HCT116 (cell line): ENCODE results near the gene PHF20. TPM values are rescaled to one million over a fixed set of nuclear protein-coding genes. Genes with fewer than 3 reads are reported as not detected.

ENCODE experiments used
- ATAC-seq: fragments of 200-7000 bp; cut with Tn5 transposase; 2 replicates; pipeline ENCODE4 v1.9.1; 2020; ENCODE audit warnings: mild to moderate bottlenecking, moderate library complexity
- BruUV-seq: library from RNA; stranded (reverse); fragments of 400-500 nt; replicated peaks from 2 replicates; lab custom pipeline; 2021; lab: Mats Ljungman, UMichigan
- CTCF ChIA-PET: fragments of 300-600 bp; sonication (Branson Sonifier 250); formaldehyde crosslinking; loops from one replicate; lab custom pipeline; 2021; ENCODE audit warnings: antibody characterized with exemption; lab: Charles Lee
- POLR2A ChIA-PET: fragments of 300-600, 350-600 bp; sonication (Branson Sonifier 250); formaldehyde crosslinking; loops from one replicate; lab custom pipeline; 2021; ENCODE audit warnings: antibody characterized with exemption; lab: Charles Lee
- RAD21 ChIA-PET, 2 experiments: fragments of 300-600 bp; sonication (Branson Sonifier 250); formaldehyde crosslinking; loops; one replicate each; lab custom pipeline; 2023; ENCODE audit warnings: low total read pairs in 2 of 2; ENCODE audit not compliant: uncharacterized antibody in 2 of 2, unreplicated experiment in 2 of 2, low non-redundant PET in 1 of 2; lab: Charles Lee
- DNase-seq: peaks from one replicate; pipeline ENCODE4 v3.0.0-alpha.2; 2010; ENCODE audit warnings: low read depth, low spot score
- H2AFZ ChIP-seq: fragments of 200-600 bp; shearing (Covaris generic), sonication (generic); 2 replicates; pipeline ENCODE4 v1.6.1; 2017; ENCODE audit warnings: low read depth, mixed run types, mixed read lengths, antibody characterized with exemption, low read length; ENCODE audit not compliant: poor library complexity, severe bottlenecking
- H3K27ac ChIP-seq: 2 replicates; pipeline ENCODE4 v1.5.1; 2012; ENCODE audit warnings: low read depth, low read length
- H3K27me3 ChIP-seq: fragments of 200-600 bp; sonication (generic); 2 replicates; pipeline ENCODE4 v1.6.1; 2016; ENCODE audit warnings: mixed run types, low read length, mixed read lengths; ENCODE audit not compliant: insufficient read depth
- H3K36me3 ChIP-seq, 2 experiments: fragments of 200-500 bp in 1 of 2; fragments of 200-600 bp in 1 of 2; sonication (Bioruptor generic) in 1 of 2; sonication (generic) in 1 of 2; 2 replicates each; pipeline versions ENCODE4 v1.5.1 to v1.6.1; 2014 to 2016; ENCODE audit warnings: low read length in 2 of 2, inconsistent platforms in 1 of 2, mixed read lengths in 1 of 2, mixed run types in 1 of 2; ENCODE audit not compliant: insufficient read depth in 2 of 2, control insufficient read depth in 1 of 2
- H3K4me1 ChIP-seq, 2 experiments: fragments of 200-600 bp in 1 of 2; sonication (generic) in 1 of 2; 2 replicates each; pipeline versions ENCODE4 v1.5.1 to v1.6.1; 2012 to 2017; ENCODE audit warnings: low read length in 2 of 2, inconsistent platforms in 1 of 2, mild to moderate bottlenecking in 1 of 2, mixed read lengths in 1 of 2, mixed run types in 1 of 2, moderate library complexity in 1 of 2; ENCODE audit not compliant: insufficient read depth in 2 of 2, control insufficient read depth in 1 of 2
- H3K4me2 ChIP-seq: fragments of 200-600 bp; sonication (generic); 2 replicates; pipeline ENCODE4 v1.6.1; 2017; ENCODE audit warnings: mixed run types, low read length, mixed read lengths
- H3K4me3 ChIP-seq, 2 experiments: fragments of 200-600 bp in 1 of 2; sonication (generic) in 1 of 2; replicated peaks in 1 of 2; 2 replicates each; pipeline ENCODE4 v1.5.1; 2011 to 2016; ENCODE audit warnings: low read length in 2 of 2, control low read depth in 1 of 2, low read depth in 1 of 2, mild to moderate bottlenecking in 1 of 2, mixed read lengths in 1 of 2, mixed run types in 1 of 2
- H3K79me2 ChIP-seq: fragments of 200-600 bp; sonication (generic); 2 replicates; pipeline ENCODE4 v1.6.1; 2017; ENCODE audit warnings: mild to moderate bottlenecking, mixed run types, low read length, moderate library complexity, mixed read lengths; ENCODE audit not compliant: insufficient read depth
- H3K9ac ChIP-seq: fragments of 200-600 bp; sonication (generic); 2 replicates; pipeline ENCODE4 v1.6.1; 2016; ENCODE audit warnings: low read length, mixed read lengths
- H3K9me2 ChIP-seq: fragments of 200-600 bp; sonication (generic), shearing (Covaris generic); 2 replicates; pipeline ENCODE4 v1.6.1; 2017; ENCODE audit warnings: mixed run types, mild to moderate bottlenecking, moderate library complexity; ENCODE audit not compliant: insufficient read depth
- H3K9me3 ChIP-seq, 2 experiments: fragments of 200-500 bp in 1 of 2; fragments of 200-600 bp in 1 of 2; sonication (Bioruptor generic) in 1 of 2; sonication (generic) in 1 of 2; 2 replicates each; pipeline ENCODE4 v1.6.1; 2014 to 2017; ENCODE audit warnings: low read length in 2 of 2, mixed read lengths in 2 of 2, inconsistent platforms in 1 of 2, low read depth in 1 of 2, mild to moderate bottlenecking in 1 of 2, mixed run types in 1 of 2, moderate library complexity in 1 of 2; ENCODE audit not compliant: control insufficient read depth in 1 of 2, insufficient read depth in 1 of 2
- H4K20me1 ChIP-seq: fragments of 200-600 bp; sonication (generic), shearing (Covaris generic); 2 replicates; pipeline ENCODE4 v1.6.1; 2017; ENCODE audit warnings: mixed run types, mild to moderate bottlenecking, moderate library complexity; ENCODE audit not compliant: insufficient read depth
- ATF3 ChIP-seq: IDR thresholded peaks from 2 replicates; pipeline ENCODE4 v1.6.1; 2012
- CEBPB ChIP-seq: IDR thresholded peaks from 2 replicates; pipeline ENCODE4 v1.6.1; 2012; ENCODE audit warnings: low read depth
- EGR1 ChIP-seq: IDR thresholded peaks from 2 replicates; pipeline ENCODE4 v1.6.1; 2012; ENCODE audit warnings: low read depth
- ELF1 ChIP-seq: IDR thresholded peaks from 2 replicates; pipeline ENCODE4 v1.6.1; 2012; ENCODE audit warnings: low read depth, borderline replicate concordance
- EZH2 ChIP-seq: fragments of 200-600 bp; sonication (generic); IDR thresholded peaks from 2 replicates; pipeline ENCODE4 v1.6.1; 2017; ENCODE audit warnings: antibody characterized with exemption, mixed run types
- EZH2phosphoT487 ChIP-seq: fragments of 200-600 bp; IDR thresholded peaks from 2 replicates; pipeline ENCODE4 v1.6.1; 2018; ENCODE audit warnings: antibody characterized with exemption, borderline replicate concordance
- FOSL1 ChIP-seq: IDR thresholded peaks from 2 replicates; pipeline ENCODE4 v1.6.1; 2012; ENCODE audit warnings: low read depth
- JUND ChIP-seq: IDR thresholded peaks from 2 replicates; pipeline ENCODE4 v1.6.1; 2012
- MAX ChIP-seq: IDR thresholded peaks from 2 replicates; pipeline ENCODE4 v1.6.1; 2012
- POLR2A ChIP-seq: IDR thresholded peaks from 2 replicates; pipeline ENCODE4 v1.7.0; 2011; ENCODE audit warnings: borderline replicate concordance; ENCODE audit not compliant: insufficient read depth, insufficient read length; ENCODE audit errors: extremely low read depth
- POLR2AphosphoS5 ChIP-seq: IDR thresholded peaks from 2 replicates; pipeline ENCODE4 v1.6.1; 2011; ENCODE audit warnings: mild to moderate bottlenecking, low read depth, low read length, moderate library complexity
- RAD21 ChIP-seq: IDR thresholded peaks from 2 replicates; pipeline ENCODE4 v1.6.1; 2012; ENCODE audit warnings: low read depth, mild to moderate bottlenecking
- SIN3A ChIP-seq: IDR thresholded peaks from 2 replicates; pipeline ENCODE4 v1.6.1; 2012; ENCODE audit warnings: low read depth
- SP1 ChIP-seq: IDR thresholded peaks from 2 replicates; pipeline ENCODE4 v1.6.1; 2012; ENCODE audit warnings: low read depth
- TCF7L2 ChIP-seq: IDR thresholded peaks from 2 replicates; pipeline ENCODE4 v1.7.0; 2011; ENCODE audit warnings: borderline replicate concordance, inconsistent platforms; ENCODE audit not compliant: insufficient read depth, insufficient read length; ENCODE audit errors: extremely low read depth
- ZBTB33 ChIP-seq: IDR thresholded peaks from 2 replicates; pipeline ENCODE4 v1.6.1; 2011; ENCODE audit warnings: mild to moderate bottlenecking, low read length, moderate library complexity; ENCODE audit not compliant: insufficient replicate concordance; ENCODE audit errors: extremely low read depth
- ZFX ChIP-seq: fragments of 450-650 bp; IDR thresholded peaks from 2 replicates; pipeline ENCODE4 v1.6.1; 2017
- intact Hi-C: fragments of 100-400 bp; cut with micrococcal nuclease; formaldehyde crosslinking; loops from 2 replicates; pipeline ENCODE4 v1.10.0; 2022
- total RNA-seq: library from RNA; stranded (reverse); gene quantifications from one replicate; pipeline ENCODE4 v1.2.1, GENCODE V29; 2021; ENCODE audit not compliant: unreplicated experiment
- TF ChIP-seq, protein P1 (sequence below), 3 experiments: fragments of 200-600 bp in 1 of 3; sonication (generic) in 1 of 3; IDR thresholded peaks in 2 of 3; conservative IDR thresholded peaks in 1 of 3; 2 replicates each; pipeline ENCODE4 v1.5.1; 2012 to 2017; ENCODE audit warnings: low read depth in 2 of 3, low read length in 2 of 3, antibody characterized with exemption in 1 of 3, borderline replicate concordance in 1 of 3, control low read depth in 1 of 3, mild to moderate bottlenecking in 1 of 3, mixed read lengths in 1 of 3, mixed run types in 1 of 3, moderate library complexity in 1 of 3; ENCODE audit not compliant: insufficient read depth in 1 of 3
- TF ChIP-seq, protein P2 (sequence below): IDR thresholded peaks from 2 replicates; pipeline ENCODE4 v1.6.1; 2012; ENCODE audit warnings: low read depth

The PHF20 gene
- total RNA-seq, 1 experiment from 2014 or later: 40.8 TPM

DNA sequence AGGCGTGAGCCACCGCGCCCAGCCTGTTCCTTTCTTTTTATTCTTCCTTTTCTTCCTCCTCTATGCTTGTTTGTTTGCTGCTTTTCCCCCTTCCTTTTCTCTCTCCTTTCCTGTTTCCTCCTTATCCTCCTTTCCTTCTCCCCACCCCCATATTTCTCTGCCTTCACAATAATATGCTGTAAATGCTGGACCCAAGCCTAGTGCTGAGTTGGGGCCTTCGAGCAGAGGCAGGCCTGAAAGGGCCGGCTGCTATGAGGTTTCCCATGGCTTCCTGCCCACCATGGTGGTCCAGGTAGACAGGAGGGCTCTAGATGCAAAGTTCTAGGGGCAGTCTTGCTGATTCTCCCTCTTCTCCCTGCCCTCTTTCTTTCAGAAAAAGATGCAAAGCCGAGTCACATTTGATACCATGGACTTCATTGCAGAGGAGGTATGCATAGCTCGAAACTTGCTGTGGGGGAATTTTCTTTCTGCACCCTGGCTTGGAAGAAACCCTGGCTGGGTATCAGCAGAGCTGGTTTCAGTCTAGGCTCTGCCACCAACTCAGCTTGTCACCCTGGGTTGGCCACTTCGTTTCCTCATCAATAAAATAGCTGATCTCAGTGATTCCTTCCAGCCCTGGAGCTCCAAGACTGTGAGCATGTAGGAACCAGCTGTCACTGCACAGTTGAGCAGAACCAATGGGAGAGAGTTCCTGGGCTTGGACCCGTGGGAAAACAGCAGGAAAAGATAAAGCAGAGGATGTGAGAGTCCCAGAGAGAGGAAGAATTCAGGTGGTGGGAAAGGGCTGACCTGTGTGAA lies 204.0 kb downstream of the PHF20 start:
- Histone ChIP-seq H3K9me2 (no peaks in the 10 kb centered on the region), H3K9ac (no peak overlapping the region), H3K27me3 (no peaks in the 10 kb centered on the region), H2AFZ (no peak overlapping the region), H3K4me1 (peaks cover 0 to 5% of the 10 kb centered on the region in 2 experiments; a peak in 1 of 4 replicates)
- DNase-seq: no peak
- no TSS peak for BruUV-seq
- TF ChIP-seq RAD21 (no peak), POLR2A (no peak), POLR2AphosphoS5 (no peak), EGR1 (no peak), ZFX (no peak), SIN3A (no peak), SP1 (no peak), ELF1 (no peak), EZH2 (no peak), ZBTB33 (no peak), MAX (no peak), CEBPB (no peak), TCF7L2 (no peak), JUND (no peak), ATF3 (no peak), EZH2phosphoT487 (no peak), FOSL1 (no peak)
- TF ChIP-seq, protein P1, sequence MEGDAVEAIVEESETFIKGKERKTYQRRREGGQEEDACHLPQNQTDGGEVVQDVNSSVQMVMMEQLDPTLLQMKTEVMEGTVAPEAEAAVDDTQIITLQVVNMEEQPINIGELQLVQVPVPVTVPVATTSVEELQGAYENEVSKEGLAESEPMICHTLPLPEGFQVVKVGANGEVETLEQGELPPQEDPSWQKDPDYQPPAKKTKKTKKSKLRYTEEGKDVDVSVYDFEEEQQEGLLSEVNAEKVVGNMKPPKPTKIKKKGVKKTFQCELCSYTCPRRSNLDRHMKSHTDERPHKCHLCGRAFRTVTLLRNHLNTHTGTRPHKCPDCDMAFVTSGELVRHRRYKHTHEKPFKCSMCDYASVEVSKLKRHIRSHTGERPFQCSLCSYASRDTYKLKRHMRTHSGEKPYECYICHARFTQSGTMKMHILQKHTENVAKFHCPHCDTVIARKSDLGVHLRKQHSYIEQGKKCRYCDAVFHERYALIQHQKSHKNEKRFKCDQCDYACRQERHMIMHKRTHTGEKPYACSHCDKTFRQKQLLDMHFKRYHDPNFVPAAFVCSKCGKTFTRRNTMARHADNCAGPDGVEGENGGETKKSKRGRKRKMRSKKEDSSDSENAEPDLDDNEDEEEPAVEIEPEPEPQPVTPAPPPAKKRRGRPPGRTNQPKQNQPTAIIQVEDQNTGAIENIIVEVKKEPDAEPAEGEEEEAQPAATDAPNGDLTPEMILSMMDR (IDR thresholded peaks at IDR 0.05 in 2 of 3, conservative IDR thresholded peaks at IDR 0.05 in 1 of 3; ENCODE audit: borderline replicate concordance in 1 of 3, insufficient read depth in 1 of 3, low read depth in 2 of 3, low read length in 2 of 3): no peak
- TF ChIP-seq, protein P2, sequence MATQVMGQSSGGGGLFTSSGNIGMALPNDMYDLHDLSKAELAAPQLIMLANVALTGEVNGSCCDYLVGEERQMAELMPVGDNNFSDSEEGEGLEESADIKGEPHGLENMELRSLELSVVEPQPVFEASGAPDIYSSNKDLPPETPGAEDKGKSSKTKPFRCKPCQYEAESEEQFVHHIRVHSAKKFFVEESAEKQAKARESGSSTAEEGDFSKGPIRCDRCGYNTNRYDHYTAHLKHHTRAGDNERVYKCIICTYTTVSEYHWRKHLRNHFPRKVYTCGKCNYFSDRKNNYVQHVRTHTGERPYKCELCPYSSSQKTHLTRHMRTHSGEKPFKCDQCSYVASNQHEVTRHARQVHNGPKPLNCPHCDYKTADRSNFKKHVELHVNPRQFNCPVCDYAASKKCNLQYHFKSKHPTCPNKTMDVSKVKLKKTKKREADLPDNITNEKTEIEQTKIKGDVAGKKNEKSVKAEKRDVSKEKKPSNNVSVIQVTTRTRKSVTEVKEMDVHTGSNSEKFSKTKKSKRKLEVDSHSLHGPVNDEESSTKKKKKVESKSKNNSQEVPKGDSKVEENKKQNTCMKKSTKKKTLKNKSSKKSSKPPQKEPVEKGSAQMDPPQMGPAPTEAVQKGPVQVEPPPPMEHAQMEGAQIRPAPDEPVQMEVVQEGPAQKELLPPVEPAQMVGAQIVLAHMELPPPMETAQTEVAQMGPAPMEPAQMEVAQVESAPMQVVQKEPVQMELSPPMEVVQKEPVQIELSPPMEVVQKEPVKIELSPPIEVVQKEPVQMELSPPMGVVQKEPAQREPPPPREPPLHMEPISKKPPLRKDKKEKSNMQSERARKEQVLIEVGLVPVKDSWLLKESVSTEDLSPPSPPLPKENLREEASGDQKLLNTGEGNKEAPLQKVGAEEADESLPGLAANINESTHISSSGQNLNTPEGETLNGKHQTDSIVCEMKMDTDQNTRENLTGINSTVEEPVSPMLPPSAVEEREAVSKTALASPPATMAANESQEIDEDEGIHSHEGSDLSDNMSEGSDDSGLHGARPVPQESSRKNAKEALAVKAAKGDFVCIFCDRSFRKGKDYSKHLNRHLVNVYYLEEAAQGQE: no peak
- TF ChIP-seq, all 23 proteins: peak for 0
- H3K9me3 ChIP-seq: no peaks in the 10 kb centered on the region
- CTCF ChIA-PET: interaction anchor here (2.3 kb wide), 1 partner anchor 17 kb away, joined by 7 read pairs; no protein-coding TSS in a partner anchor
- no peak overlapping the region for H3K4me2 ChIP-seq
- ATAC-seq: no peak
- POLR2A ChIA-PET: interaction anchor here (1.0 kb wide), 1 partner anchor 21 kb away, joined by 3 read pairs; the partner anchor contains the start of gene SCAND1
- H3K27ac ChIP-seq: no peak overlapping the region
- H3K4me3 ChIP-seq: no peak overlapping the region
- no peaks in the 10 kb centered on the region for H3K79me2 ChIP-seq
- no peaks in the 10 kb centered on the region for H3K36me3 ChIP-seq
- H4K20me1 ChIP-seq: no peaks in the 10 kb centered on the region
- RAD21 ChIA-PET: no interaction called here
- intact Hi-C loops: no loop called here
